Endothelial cell of umbilical vein (primary cell): ENCODE measurements around the gene GLI2.

Experiments used
- EZH2 ChIP-seq: IDR thresholded peaks from 2 replicates; pipeline ENCODE4 v1.6.1; 2012; ENCODE audit warnings: borderline replicate concordance, low read depth, mild to moderate bottlenecking, moderate library complexity, low read length, inconsistent platforms; ENCODE audit not compliant: severe bottlenecking
- JUN ChIP-seq: IDR thresholded peaks from 2 replicates; pipeline ENCODE4 v1.6.1; 2011; ENCODE audit warnings: borderline replicate concordance, low read depth; ENCODE audit not compliant: insufficient read length, insufficient read depth
- MAX ChIP-seq: IDR thresholded peaks from 2 replicates; pipeline ENCODE4 v1.6.1; 2011; ENCODE audit not compliant: insufficient read depth, insufficient read length
- MYC ChIP-seq: IDR thresholded peaks from one replicate; pipeline ENCODE4 v1.6.1; 2011; ENCODE audit warnings: mild to moderate bottlenecking, low read depth, low read length
- POLR2A ChIP-seq: IDR thresholded peaks from 2 replicates; pipeline ENCODE4 v1.6.1; 2012; ENCODE audit warnings: low read depth, mild to moderate bottlenecking, control low read depth, low read length
- POLR2AphosphoS5 ChIP-seq: IDR thresholded peaks from 2 replicates; pipeline ENCODE4 v1.6.1; 2012; ENCODE audit warnings: low read depth, mild to moderate bottlenecking, control low read depth, low read length, moderate library complexity; ENCODE audit not compliant: insufficient read depth
- TF ChIP-seq, protein P1 (sequence below), 2 donors: IDR thresholded peaks; 1 replicate in 1 of 2; 2 replicates in 1 of 2; pipeline ENCODE4 v1.5.1; 2011; ENCODE audit warnings: low read length in 2 of 2, mild to moderate bottlenecking in 2 of 2, moderate library complexity in 2 of 2, control low read depth in 1 of 2, inconsistent platforms in 1 of 2, low read depth in 1 of 2; ENCODE audit not compliant: insufficient read depth in 1 of 2; ENCODE audit errors: extremely low read depth in 1 of 2

DNA sequence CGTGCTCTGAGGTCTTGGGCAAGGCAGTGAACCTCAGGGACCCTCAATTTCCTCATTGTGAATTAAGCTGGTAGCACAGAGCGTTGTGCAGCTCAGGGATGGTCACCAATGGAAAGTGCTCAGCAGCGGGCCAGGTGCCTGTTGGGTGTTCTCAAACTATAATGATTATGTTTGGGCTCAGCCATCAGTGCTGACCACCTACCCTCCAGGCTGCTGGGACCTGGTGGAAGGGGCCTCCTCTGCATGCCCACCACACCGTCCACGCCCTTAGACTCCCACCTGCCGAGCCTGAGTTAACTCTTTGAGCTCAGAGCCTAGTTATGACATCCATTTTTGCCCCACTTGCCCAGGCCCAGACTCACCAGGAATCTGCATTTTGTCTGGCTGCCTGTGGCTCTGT is 35.0 kb downstream of the GLI2 start:
- no peak for TF ChIP-seq EZH2
- TF ChIP-seq, protein P1, sequence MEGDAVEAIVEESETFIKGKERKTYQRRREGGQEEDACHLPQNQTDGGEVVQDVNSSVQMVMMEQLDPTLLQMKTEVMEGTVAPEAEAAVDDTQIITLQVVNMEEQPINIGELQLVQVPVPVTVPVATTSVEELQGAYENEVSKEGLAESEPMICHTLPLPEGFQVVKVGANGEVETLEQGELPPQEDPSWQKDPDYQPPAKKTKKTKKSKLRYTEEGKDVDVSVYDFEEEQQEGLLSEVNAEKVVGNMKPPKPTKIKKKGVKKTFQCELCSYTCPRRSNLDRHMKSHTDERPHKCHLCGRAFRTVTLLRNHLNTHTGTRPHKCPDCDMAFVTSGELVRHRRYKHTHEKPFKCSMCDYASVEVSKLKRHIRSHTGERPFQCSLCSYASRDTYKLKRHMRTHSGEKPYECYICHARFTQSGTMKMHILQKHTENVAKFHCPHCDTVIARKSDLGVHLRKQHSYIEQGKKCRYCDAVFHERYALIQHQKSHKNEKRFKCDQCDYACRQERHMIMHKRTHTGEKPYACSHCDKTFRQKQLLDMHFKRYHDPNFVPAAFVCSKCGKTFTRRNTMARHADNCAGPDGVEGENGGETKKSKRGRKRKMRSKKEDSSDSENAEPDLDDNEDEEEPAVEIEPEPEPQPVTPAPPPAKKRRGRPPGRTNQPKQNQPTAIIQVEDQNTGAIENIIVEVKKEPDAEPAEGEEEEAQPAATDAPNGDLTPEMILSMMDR (IDR thresholded peaks at IDR 0.05; ENCODE audit: extremely low read depth in 1 of 2, insufficient read depth in 1 of 2, low read depth in 1 of 2, low read length in 2 of 2), result no peak
- no peak for TF ChIP-seq POLR2AphosphoS5
- TF ChIP-seq POLR2A, result no peak
- TF ChIP-seq MAX, result no peak
- no peak for TF ChIP-seq JUN
- no peak for TF ChIP-seq MYC
